Measurements from ENCODE around the gene FAM13B. TPM values are rescaled to one million over a fixed set of nuclear protein-coding genes. Genes with fewer than 3 reads are reported as not detected.

The FAM13B gene
- total and polyA plus RNA-seq, 2 of the 8 experiments (the other 6 are each of a cell fraction or from before 2014, with no cell fraction given), result 6.4 to 17.0 TPM

- no peak overlapping the region for H3K27ac ChIP-seq (ENCODE audit: low read depth, low read length)
- TF ChIP-seq, protein P1, sequence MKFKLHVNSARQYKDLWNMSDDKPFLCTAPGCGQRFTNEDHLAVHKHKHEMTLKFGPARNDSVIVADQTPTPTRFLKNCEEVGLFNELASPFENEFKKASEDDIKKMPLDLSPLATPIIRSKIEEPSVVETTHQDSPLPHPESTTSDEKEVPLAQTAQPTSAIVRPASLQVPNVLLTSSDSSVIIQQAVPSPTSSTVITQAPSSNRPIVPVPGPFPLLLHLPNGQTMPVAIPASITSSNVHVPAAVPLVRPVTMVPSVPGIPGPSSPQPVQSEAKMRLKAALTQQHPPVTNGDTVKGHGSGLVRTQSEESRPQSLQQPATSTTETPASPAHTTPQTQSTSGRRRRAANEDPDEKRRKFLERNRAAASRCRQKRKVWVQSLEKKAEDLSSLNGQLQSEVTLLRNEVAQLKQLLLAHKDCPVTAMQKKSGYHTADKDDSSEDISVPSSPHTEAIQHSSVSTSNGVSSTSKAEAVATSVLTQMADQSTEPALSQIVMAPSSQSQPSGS (IDR thresholded peaks at IDR 0.05; ENCODE audit: low read length), result no peak
- TF ChIP-seq YY1 (IDR thresholded peaks at IDR 0.05; ENCODE audit: low read depth, low read length) (no peak), HDAC2 (IDR thresholded peaks at IDR 0.05; ENCODE audit: borderline replicate concordance in 1 of 2, low read depth in 2 of 2, low read length in 2 of 2) (no peak), ZNF274 (IDR thresholded peaks at IDR 0.05; ENCODE audit: borderline replicate concordance, extremely low read depth, low read length) (no peak), SUZ12 (IDR thresholded peaks at IDR 0.05; ENCODE audit: low read length) (no peak), BCL11A (IDR thresholded peaks at IDR 0.05; ENCODE audit: low read depth in 2 of 2, low read length in 2 of 2) (no peak), TBP (IDR thresholded peaks at IDR 0.05; ENCODE audit: low read depth, low read length) (no peak), SRF (IDR thresholded peaks at IDR 0.05; ENCODE audit: low read depth, low read length) (no peak), CHD2 (IDR thresholded peaks at IDR 0.05; ENCODE audit: low read length) (no peak), TAF1 (IDR thresholded peaks at IDR 0.05; ENCODE audit: low read depth, low read length) (no peak)
- TF ChIP-seq, protein P2, sequence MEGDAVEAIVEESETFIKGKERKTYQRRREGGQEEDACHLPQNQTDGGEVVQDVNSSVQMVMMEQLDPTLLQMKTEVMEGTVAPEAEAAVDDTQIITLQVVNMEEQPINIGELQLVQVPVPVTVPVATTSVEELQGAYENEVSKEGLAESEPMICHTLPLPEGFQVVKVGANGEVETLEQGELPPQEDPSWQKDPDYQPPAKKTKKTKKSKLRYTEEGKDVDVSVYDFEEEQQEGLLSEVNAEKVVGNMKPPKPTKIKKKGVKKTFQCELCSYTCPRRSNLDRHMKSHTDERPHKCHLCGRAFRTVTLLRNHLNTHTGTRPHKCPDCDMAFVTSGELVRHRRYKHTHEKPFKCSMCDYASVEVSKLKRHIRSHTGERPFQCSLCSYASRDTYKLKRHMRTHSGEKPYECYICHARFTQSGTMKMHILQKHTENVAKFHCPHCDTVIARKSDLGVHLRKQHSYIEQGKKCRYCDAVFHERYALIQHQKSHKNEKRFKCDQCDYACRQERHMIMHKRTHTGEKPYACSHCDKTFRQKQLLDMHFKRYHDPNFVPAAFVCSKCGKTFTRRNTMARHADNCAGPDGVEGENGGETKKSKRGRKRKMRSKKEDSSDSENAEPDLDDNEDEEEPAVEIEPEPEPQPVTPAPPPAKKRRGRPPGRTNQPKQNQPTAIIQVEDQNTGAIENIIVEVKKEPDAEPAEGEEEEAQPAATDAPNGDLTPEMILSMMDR (IDR thresholded peaks at IDR 0.05; ENCODE audit: control extremely low read depth in 1 of 3, insufficient read depth in 1 of 3, low read depth in 1 of 3, low read length in 3 of 3), result no peak
Observed at GRCh38 chr5:137914758-137915157, 118.1 kb downstream of the FAM13B start.

More at GRCh38 chr5:137914758-137915157, 118.1 kb downstream of the FAM13B start:
- H2BK5ac ChIP-seq (ENCODE audit: low read depth, low read length), result no peak overlapping the region
- no peak overlapping the region for H3K14ac ChIP-seq (ENCODE audit: insufficient read length)
- no peak overlapping the region for H3K9ac ChIP-seq (replicated peaks in 1 of 4; ENCODE audit: extremely low read depth in 1 of 4, low read depth in 3 of 4, low read length in 3 of 4)
- no peak overlapping the region for H4K8ac ChIP-seq (ENCODE audit: extremely low read depth, insufficient read depth, low read length)
- FAIRE-seq (no peak), DNase-seq (ENCODE audit: low read depth in 1 of 2, low spot score in 2 of 2) (no peak)
- H4K20me1 ChIP-seq (replicated peaks in 1 of 2; ENCODE audit: control insufficient read depth in 1 of 2, insufficient read depth in 2 of 2, low read length in 2 of 2), result no peaks in the 10 kb centered on the region
- CTCF ChIA-PET (ENCODE audit: partially characterized antibody), result no interaction called here
- no peak overlapping the region for H3K4me2 ChIP-seq (ENCODE audit: insufficient read depth in 1 of 2, low read depth in 2 of 2, low read length in 2 of 2)
- no peak overlapping the region for H3K4ac ChIP-seq (replicated peaks; ENCODE audit: insufficient read length, low read depth, low read length)
- no peaks in the 10 kb centered on the region for H3K27me3 ChIP-seq (replicated peaks in 1 of 4; ENCODE audit: control insufficient read depth in 3 of 4, extremely low read depth in 1 of 4, insufficient read depth in 3 of 4, low read length in 3 of 4)
- H2BK15ac ChIP-seq (ENCODE audit: low read length), result no peak overlapping the region
- no peak overlapping the region for H2BK20ac ChIP-seq (ENCODE audit: low read length)
- H3K36me3 ChIP-seq (ENCODE audit: control insufficient read depth in 2 of 4, insufficient read depth in 4 of 4, low read length in 3 of 4), result no peaks in the 10 kb centered on the region
- WGBS, 2 experiments (ENCODE audit: extremely low coverage in 1 of 2, insufficient coverage in 1 of 2, insufficient read length in 1 of 2, insufficient replicate concordance in 2 of 2, low coverage in 1 of 2, low lambda C conversion rate in 2 of 2, missing lambda C conversion rate in 1 of 2), result 86% methylated on average over 2 of the region's 2 CpGs; no CpG with 5 or more reads in 1 of the 2 experiments
- POLR2A ChIA-PET (ENCODE audit: partially characterized antibody), result no interaction called here
- H3K56ac ChIP-seq (replicated peaks; ENCODE audit: insufficient read length, low read depth, low read length), result no peak overlapping the region
- no peak overlapping the region for H3K23ac ChIP-seq (ENCODE audit: insufficient read length)
- H2BK120ac ChIP-seq (replicated peaks; ENCODE audit: low read depth, low read length), result no peak overlapping the region
- no peak overlapping the region for H4K91ac ChIP-seq (replicated peaks; ENCODE audit: insufficient read length, low read length)
- H4K5ac ChIP-seq (ENCODE audit: insufficient read length, low read depth, low read length), result no peak overlapping the region
- H3K9me3 ChIP-seq (ENCODE audit: insufficient read depth in 2 of 2, low read depth in 1 of 2, low read length in 1 of 2), result no peaks in the 10 kb centered on the region
- no peak overlapping the region for H2AK5ac ChIP-seq (ENCODE audit: low read depth, low read length)
- H3K79me2 ChIP-seq (ENCODE audit: control insufficient read depth in 1 of 2, insufficient read depth in 2 of 2, low read length in 2 of 2), result no peaks in the 10 kb centered on the region
- no peaks in the 10 kb centered on the region for H3K79me1 ChIP-seq (ENCODE audit: low read depth, low read length)
- no peak overlapping the region for H3K18ac ChIP-seq (ENCODE audit: extremely low read depth, low read length)
- no peaks in the 10 kb centered on the region for H3K4me1 ChIP-seq (replicated peaks in 1 of 4; ENCODE audit: control insufficient read depth in 3 of 4, insufficient read depth in 4 of 4, low read length in 3 of 4)
- no peaks in the 10 kb centered on the region for H3K23me2 ChIP-seq (ENCODE audit: low read depth, low read length)
- H2BK12ac ChIP-seq (ENCODE audit: low read depth, low read length), result no peak overlapping the region
- no peak overlapping the region for H3K4me3 ChIP-seq (ENCODE audit: extremely low read depth in 1 of 4, insufficient read depth in 2 of 4, low read depth in 3 of 4, low read length in 4 of 4)
- H2AFZ ChIP-seq (ENCODE audit: low read length), result no peak overlapping the region

Measured in H1 (cell line).